ENCODE data around the gene CKMT2. TPM values are rescaled to one million over a fixed set of nuclear protein-coding genes. Genes with fewer than 3 reads are reported as not detected.

The CKMT2 gene
- total RNA-seq, 6 experiments from 2014 or later: not detected

GRCh38 chr5:81235287-81236072 lies 2.4 kb downstream of the CKMT2 start:
- no peak for TF ChIP-seq CTCF (IDR thresholded peaks at IDR 0.05)
- H3K36me3 Mint-ChIP-seq (ENCODE audit: low read depth): no peaks in the 10 kb centered on the region
- no peaks in the 10 kb centered on the region for H3K4me1 Mint-ChIP-seq (ENCODE audit: low read depth)
- H3K9me3 Mint-ChIP-seq: no peaks in the 10 kb centered on the region
- no peak for DNase-seq
- H3K27ac Mint-ChIP-seq: no peak overlapping the region
- H3K27me3 Mint-ChIP-seq (ENCODE audit: insufficient read depth): no peaks in the 10 kb centered on the region; the same call in none of the 2 replicates
- no peak overlapping the region for H3K4me3 Mint-ChIP-seq

- H3K27me3 Mint-ChIP-seq (ENCODE audit: insufficient read depth): no peaks in the 10 kb centered on the region
- no peaks in the 10 kb centered on the region for H3K9me3 Mint-ChIP-seq
- H3K27ac Mint-ChIP-seq: no peak overlapping the region
- no peak for TF ChIP-seq CTCF (IDR thresholded peaks at IDR 0.05)
- H3K4me3 Mint-ChIP-seq: no peak overlapping the region
- DNase-seq: no peak
- H3K36me3 Mint-ChIP-seq (ENCODE audit: low read depth): no peaks in the 10 kb centered on the region
- no peaks in the 10 kb centered on the region for H3K4me1 Mint-ChIP-seq (ENCODE audit: low read depth)
Measured at GRCh38 chr5:81238460-81238859, 5.3 kb downstream of the CKMT2 start.

- Mint-ChIP-seq H3K27me3 (ENCODE audit: insufficient read depth) (no peaks in the 10 kb centered on the region), H3K4me1 (ENCODE audit: low read depth) (no peaks in the 10 kb centered on the region), H3K36me3 (ENCODE audit: low read depth) (no peaks in the 10 kb centered on the region), H3K27ac (no peak overlapping the region), H3K4me3 (no peak overlapping the region), H3K9me3 (no peaks in the 10 kb centered on the region)
- peak; percentile 16; the same call in 1 of the 2 replicates for TF ChIP-seq CTCF (IDR thresholded peaks at IDR 0.05)
- no peak for DNase-seq
Measured at GRCh38 chr5:81239613-81240012, 6.5 kb downstream of the CKMT2 start.

DNA sequence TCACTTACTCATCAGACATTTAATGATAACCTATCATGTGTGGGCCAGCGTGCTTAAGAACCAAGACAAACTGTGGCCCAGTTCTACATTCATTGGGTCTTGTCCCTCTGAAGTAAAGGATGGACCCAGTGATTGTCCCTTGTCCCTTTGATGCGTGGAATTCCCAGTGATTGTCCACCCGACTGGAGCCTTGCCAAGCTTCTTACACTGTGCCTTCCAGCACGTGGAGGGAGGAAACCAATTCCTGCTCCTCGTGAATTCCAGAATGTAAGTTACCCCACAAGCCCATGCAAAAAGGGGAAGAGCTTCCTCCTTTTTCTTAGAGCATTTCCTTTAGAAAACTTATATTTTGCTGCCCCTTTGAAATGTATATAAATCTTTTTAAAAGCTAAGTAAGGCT lies 7.9 kb downstream of the CKMT2 start:
- Mint-ChIP-seq H3K9me3 (no peaks in the 10 kb centered on the region), H3K27me3 (ENCODE audit: insufficient read depth) (no peaks in the 10 kb centered on the region), H3K27ac (no peak overlapping the region), H3K4me1 (ENCODE audit: low read depth) (no peaks in the 10 kb centered on the region), H3K4me3 (no peak overlapping the region), H3K36me3 (ENCODE audit: low read depth) (no peaks in the 10 kb centered on the region)
- TF ChIP-seq CTCF (IDR thresholded peaks at IDR 0.05): no peak
- no peak for DNase-seq

DNA sequence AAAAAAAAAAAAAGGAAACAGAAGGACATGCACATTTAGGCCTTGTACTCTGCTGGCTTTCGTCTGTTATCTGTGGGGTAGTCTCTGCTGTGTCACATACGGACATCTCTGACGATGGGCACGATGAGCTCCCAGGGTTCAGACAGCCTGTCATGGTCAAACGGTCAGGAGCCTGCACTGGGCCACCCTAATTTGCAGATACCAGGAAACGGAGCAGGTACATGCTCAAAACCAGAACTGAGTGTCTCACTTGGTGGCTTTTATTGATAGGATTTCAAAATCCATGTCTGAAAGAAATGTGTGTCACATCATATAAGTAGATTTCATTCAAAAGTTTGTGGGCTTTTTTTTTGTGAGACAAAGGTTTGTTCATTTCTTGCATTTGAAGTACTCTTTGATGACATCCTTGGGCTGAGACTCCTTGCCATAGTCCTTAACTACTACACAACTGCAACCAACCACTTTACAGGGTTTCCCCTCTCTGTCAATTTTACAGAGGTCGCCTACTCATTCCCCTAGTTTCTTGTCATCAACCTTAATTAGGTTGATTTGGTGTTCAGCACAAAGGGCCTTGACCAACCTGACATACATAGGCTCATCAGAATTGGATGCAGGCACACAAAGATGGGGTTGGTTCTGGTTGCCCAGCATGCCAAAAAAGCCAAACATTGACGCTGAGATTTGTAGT lies 9.0 kb downstream of the CKMT2 start:
- peaks cover under 1% of the 10 kb centered on the region for H3K4me1 Mint-ChIP-seq (ENCODE audit: low read depth)
- H3K36me3 Mint-ChIP-seq (ENCODE audit: low read depth): no peaks in the 10 kb centered on the region
- H3K9me3 Mint-ChIP-seq: no peaks in the 10 kb centered on the region
- H3K27ac Mint-ChIP-seq: no peak overlapping the region
- no peaks in the 10 kb centered on the region for H3K27me3 Mint-ChIP-seq (ENCODE audit: insufficient read depth)
- no peak for TF ChIP-seq CTCF (IDR thresholded peaks at IDR 0.05)
- no peak overlapping the region for H3K4me3 Mint-ChIP-seq
- no peak for DNase-seq

All from HFFc6 (cell line).